Measurements from ENCODE around the gene COBL.

Gene COBL

GRCh38 chr7:51316666-51317581, at the start of gene COBL:
Gene COBL (minus strand): TSS chr7:51316809. CDS start chr7:51316633, 176 bp downstream.
- DNase-seq (ENCODE audit: low spot score) = peak; percentile 16

DNA sequence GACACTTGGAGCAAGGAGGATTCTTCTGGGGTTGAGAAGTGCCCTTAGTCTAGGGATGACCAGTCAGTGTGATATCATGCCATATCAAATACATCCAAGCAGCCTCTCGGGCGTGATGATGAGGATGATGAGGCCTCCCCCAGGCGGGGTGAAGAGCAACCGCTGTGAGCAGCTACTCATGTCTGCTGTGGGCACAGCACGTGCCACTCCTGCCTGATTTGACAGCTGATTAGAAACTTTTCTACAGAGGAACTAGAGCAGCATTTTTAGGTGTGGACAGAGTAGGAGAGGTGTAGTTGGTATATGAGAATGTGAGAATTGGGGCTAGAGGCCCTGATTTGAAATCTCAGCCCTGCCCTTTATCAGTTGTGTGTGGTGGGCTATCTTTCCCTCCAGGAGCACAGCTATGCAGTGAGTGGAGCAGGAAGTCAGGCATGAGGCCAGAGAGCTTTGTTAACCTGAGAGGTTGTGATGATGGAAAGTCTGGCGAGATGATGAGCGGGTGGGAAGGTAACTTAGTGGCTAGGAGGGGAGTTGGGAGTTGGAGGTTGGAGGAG, 49.6 kb upstream of the COBL start:
- no peak for DNase-seq (ENCODE audit: low spot score)

DNA sequence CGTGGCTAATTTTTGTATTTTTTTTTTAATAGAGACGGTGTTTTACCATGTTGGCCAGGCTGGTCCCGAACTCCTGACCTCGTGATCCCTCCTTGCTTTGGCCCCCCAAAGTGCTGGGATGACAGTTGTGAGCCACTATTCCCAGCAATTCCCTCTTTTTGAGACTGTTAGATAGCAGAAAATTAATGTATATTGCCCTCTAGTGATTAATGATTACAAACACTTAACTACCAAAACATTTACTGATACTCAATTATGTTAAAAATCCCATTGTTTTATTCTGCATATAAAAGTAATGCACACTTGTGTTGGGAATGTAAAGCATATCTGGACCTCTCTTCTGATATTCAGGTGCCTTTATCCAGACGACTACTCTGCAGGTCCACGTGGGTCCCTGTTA, 41.2 kb upstream of the COBL start:
- DNase-seq (ENCODE audit: low spot score) = no peak

DNA sequence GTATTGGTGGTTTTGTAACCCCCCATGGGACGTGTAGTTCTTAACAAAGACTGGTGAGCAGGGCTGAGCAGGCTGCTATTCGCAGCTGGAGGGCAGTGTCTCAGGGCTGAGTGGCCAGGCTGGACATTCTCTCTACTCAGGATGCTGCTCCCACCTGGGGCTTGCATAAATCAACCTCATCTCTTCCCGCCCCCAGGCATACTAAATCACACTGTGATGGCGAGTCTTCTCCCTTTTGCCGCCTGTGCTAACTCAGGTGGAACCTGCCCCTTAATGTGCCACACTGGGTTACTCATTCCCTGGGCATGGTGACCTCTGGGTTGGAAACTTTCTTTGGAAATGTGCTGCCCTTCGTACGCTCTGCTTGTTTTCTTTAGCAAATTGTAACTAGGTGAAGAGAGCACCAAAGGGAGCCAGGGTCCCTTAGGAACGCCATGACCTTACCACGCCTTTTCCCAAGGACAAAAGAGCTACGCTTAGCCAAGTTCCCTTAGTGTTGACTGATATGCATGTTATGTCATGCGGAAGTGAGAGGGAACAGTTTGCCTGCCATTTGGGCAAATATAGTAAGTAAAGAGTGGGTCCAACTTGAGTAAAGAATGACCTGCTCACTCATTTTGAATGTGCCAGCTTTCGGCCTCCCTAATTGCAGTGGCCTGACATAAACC, 40.4 kb upstream of the COBL start:
- DNase-seq (ENCODE audit: low spot score) = no peak

- no peak for DNase-seq (ENCODE audit: low spot score)
Observed at GRCh38 chr7:51354897-51355296, 38.3 kb upstream of the COBL start.

DNA sequence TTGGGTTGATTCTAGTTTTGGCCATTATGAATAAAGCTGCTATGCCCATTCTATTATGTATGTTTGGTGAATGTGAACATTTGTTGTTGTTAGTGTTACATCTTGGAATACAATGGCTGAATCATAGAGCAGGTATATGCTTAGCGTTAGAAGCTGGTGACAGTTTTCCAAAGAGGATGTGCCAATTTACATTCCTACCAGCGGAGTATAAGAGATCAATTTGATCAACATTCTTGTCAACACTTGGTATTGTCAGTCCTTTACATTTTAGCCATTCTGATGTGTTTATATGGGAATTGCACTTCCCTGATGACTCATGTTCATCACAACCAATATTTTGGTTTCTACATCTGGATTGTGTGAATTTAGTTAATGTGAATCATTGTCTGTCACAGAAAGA, 37.8 kb upstream of the COBL start:
- no peak for DNase-seq (ENCODE audit: low spot score)

DNA sequence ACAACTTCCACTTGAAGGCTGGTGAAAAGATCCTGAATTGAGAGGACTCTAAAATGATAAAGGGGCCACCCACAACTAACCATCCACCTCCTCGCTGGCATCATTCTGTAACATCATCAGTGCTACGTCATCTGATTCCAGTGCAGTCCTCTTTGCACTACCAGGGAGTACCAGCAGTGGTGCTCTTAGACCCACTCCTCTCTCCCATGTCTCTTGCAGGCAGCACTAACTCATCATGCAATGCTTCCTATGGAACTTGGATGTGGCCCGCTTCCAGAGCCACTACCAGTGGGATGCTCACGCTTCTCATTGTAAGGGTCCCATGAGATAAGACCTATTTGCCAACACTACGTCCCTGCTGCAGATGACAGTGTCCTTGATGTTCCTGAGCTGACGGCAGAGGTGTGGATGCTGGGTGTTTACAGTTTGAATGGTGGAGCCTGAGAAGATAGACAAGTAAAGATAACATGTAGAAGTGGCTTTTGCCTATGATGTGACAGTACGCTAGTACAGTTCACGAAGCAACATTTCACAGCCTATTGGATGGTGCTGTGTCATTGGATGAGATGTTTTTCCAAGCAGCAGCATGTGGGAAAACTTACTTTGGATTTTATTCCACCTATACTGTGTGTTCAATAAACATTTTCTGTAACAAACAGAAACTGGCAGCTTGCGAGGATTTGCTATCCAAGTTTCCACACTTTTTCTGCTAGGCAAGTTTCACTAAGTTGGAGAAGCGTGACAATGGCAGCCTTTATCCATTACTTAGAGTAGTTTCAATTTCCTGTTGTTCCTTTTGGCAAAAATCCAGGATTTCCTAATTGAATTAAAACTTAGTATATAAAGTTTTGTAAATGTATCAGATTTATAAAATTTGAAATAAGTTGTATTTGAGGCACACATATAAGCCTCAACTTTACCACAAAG, 35.8 kb upstream of the COBL start:
- DNase-seq (ENCODE audit: low spot score) = no peak

DNA sequence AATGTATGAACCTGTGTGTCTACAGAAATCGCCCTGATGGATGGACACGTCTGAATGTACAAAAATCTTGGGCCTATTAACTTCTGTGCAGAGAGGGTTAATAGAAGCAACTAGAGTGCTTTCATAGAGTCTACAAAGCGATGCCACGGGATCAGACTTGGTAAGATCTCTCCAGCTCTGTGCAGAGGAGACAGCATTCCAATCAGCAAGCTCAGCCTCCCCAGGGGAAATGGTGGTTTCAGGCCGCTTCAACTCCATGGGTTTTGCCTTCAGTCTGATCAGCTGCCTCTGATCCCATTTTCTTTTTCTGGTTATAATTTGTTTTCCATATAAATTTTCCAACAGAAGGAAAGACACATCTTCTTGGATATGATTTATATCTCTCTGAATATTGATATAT, 35.1 kb upstream of the COBL start:
- DNase-seq (ENCODE audit: low spot score) = peak; percentile 57

- no peak for DNase-seq (ENCODE audit: low spot score)
Observed at GRCh38 chr7:51350546-51350896, 33.9 kb upstream of the COBL start.

GRCh38 chr7:51349820-51350545, 33.4 kb upstream of the COBL start:
- DNase-seq (ENCODE audit: low spot score) = no peak

DNA sequence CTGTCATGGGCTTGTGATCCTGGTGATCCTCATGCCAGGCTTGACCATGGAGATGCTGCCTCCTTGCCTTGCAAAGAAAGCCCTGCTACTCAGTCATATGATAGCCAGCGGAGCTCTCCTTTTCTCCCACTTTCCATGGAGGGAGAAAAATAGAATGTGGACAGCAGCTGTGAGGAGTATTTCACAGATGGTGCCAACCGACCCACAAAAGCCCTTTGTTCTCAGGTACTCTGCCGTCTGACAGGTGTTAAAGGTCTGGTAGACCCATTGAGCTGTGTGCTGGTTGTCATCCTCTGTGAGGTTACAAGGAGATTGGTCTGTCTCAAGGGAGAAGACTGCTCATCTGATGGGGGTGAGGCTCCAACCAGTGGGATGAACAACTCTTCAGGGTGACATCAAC, 29.5 kb upstream of the COBL start:
- no peak for DNase-seq (ENCODE audit: low spot score)

DNA sequence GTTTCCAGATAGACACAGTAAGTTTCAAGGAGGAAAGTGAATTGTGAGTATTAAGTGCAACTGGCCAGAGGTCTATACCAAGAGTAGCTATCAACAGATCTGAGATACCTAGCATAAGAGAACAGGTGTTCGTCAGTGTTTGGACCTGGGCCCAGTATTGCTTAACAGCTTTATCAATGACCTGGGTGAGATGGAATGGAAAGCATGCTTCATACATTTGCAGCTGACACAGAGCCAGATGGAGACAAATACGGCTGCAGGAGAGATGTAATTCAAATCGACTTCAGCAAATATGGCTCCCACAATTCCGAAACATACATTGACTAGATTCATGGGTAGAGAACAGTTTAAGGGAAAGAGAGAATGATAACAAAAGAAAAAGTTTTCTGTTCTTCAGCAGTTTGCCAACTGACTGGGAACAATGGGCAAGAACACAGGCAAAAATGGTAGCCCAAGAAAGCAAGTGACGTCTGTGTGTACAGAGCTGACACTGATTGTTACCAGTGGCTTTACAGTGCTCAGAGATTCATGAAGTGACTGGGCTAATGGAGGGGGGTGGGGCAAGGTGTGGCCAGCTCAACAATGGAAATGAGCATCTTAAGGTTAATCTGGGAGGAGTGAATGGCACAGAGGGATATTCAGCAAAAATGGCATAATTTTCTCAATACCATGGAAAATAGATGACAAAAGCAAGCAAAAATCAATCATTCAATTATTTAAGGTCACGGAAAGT, 28.0 kb upstream of the COBL start:
- DNase-seq (ENCODE audit: low spot score) = no peak

DNA sequence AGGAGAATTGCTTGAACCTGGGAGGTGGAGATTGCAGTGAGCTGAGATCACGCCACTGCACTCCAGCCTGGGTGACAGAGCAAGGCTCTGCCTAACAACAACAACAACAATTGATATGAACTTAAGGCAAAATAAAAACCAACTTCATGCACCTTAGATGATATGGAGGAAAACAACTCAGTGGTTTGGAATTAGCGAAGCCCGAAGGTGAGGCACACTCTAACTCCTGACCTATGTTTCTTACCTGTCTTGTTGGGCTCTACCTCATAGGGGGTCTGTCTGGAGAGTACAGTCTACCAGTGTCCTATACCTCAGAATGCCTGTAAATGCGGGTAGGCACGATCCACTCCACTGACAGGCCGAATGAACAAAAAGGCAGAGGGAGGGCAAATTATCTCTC, 24.3 kb upstream of the COBL start:
- DNase-seq (ENCODE audit: low spot score) = no peak

GRCh38 chr7:51340029-51340838, 23.6 kb upstream of the COBL start:
- DNase-seq (ENCODE audit: low spot score) = no peak

GRCh38 chr7:51335057-51335456, 18.4 kb upstream of the COBL start:
- no peak for DNase-seq (ENCODE audit: low spot score)

DNA sequence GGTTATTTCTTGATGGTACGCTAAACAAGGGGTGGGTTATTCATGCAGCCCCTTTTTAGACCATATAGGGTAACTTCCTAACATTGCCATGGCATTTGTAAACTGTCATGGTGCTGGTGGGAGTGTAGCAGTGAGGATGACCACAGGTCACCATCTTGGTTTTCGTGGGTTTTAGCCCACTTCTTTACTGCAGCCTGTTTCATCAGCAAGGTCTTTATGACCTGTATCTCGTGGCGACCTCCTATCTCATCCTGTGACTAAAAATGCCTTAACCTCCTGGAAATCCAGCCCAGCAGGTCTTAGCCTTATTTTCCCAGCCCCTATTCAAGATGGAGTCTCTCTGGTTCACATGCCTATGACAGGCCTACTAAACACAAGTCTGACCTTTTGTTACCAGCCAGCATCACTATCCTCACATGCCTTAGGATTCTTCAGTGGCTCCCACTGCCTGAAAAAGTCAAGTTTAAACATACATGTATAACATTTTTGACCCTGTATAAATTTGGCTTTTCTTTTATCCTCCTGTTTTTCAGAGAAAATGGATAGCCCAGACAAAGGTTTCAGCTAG, 13.2 kb upstream of the COBL start:
- no peak for DNase-seq (ENCODE audit: low spot score)

GRCh38 chr7:51328351-51328801, 11.8 kb upstream of the COBL start:
- no peak for DNase-seq (ENCODE audit: low spot score)

- DNase-seq (ENCODE audit: low spot score) = no peak
Observed at GRCh38 chr7:51327287-51327717, 10.7 kb upstream of the COBL start.

DNA sequence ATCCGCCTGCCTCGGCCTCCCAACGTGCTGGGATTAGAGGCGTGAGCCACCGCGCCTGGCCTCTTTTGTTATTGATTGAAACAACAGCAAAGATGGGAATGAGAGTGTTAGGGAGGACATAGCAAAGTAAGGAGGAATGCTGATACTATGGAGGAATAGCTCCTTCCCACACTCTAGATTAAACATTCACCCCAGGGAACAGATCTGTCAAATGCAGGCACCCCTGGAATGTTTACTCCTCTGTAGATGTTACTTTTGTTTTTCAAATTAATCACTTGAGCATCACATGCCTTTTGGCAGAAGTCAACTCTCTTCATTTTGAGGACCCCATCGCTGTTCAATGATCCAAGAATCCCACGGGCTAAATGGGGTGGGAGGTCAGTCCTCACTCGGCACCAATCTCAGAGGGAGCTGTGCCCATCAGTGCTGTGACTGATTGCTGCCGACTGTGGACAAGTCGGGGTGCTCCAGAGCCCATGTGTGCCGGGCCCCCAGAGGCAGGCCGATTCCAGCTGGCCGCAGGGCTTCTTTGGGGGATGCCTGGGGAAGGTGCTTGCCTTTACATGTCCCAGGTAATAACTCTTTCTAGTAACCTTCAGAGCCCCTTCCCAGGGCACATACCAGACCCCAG, 10.2 kb upstream of the COBL start:
- DNase-seq (ENCODE audit: low spot score) = no peak
